ENCODE data around the gene SNAP25.

DNA sequence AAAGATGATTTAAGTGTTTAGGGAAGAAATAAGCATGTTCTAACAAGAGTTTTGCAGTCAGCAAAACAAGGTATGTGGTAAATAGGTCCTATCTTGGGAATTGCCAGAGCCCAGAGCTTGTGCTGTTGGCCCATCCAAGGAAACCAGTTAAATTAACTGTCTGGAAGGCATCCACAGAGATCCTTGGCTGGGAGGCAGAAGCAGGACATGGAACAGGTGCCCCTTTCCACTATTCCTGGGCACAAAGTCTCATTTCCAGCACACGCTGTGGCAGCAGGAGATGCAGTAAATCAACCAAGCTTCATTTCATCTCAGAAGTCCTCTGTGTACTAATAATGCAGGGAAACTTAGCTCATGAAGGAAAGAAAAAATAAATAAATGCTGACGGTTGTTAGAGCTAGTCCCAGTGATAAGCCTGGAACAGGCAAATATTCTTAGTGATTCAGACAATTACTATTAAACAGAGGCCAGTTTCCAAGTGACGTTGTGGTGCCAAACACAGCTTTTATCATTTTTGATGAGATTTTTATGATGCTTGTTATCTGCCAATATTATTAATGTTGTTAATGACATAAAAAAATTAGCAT lies 39.8 kb upstream of the SNAP25 start:
- TF ChIP-seq POLR2A (IDR thresholded peaks at IDR 0.05; ENCODE audit: low read length) (no peak), GATA1 (IDR thresholded peaks at IDR 0.05; ENCODE audit: low read depth, low read length) (no peak)

All from erythroblast (primary cell).